Mesendoderm (in vitro differentiated cells): Measurements from ENCODE around the gene P4HA1.
A peak's percentile ranks its signal among the peaks of the same experiment; 100 is the strongest.

Experiments used
- DNase-seq: peaks from one replicate; pipeline ENCODE4 v3.0.0; 2013
- H2AK5ac ChIP-seq: 2 replicates; pipeline ENCODE4 v1.6.1; 2013; ENCODE audit warnings: low read length, inconsistent platforms
- H2BK120ac ChIP-seq: 2 replicates; pipeline ENCODE4 v1.6.1; 2013; ENCODE audit warnings: low read depth, mild to moderate bottlenecking, low read length, moderate library complexity, mixed read lengths
- H2BK15ac ChIP-seq: replicated peaks from 2 replicates; pipeline ENCODE4 v1.6.1; 2013; ENCODE audit warnings: low read depth, mild to moderate bottlenecking, moderate library complexity
- H2BK5ac ChIP-seq: 2 replicates; pipeline ENCODE4 v1.6.1; 2013; ENCODE audit warnings: low read length, inconsistent platforms
- H3K18ac ChIP-seq: 2 replicates; pipeline ENCODE4 v1.6.1; 2013; ENCODE audit warnings: mild to moderate bottlenecking, low read length, mixed read lengths
- H3K23ac ChIP-seq: one replicate; pipeline ENCODE4 v1.6.1; 2013; ENCODE audit warnings: low read length
- H3K27ac ChIP-seq: 2 replicates; pipeline ENCODE4 v1.5.1; 2013; ENCODE audit warnings: low read depth, mild to moderate bottlenecking, inconsistent platforms, low read length, moderate library complexity
- H3K27me3 ChIP-seq: 2 replicates; pipeline ENCODE4 v1.6.1; 2013; ENCODE audit warnings: low read length, control low read depth, mild to moderate bottlenecking, inconsistent platforms; ENCODE audit not compliant: insufficient read depth, poor library complexity
- H3K36me3 ChIP-seq: 2 replicates; pipeline ENCODE4 v1.6.1; 2013; ENCODE audit warnings: low read length, inconsistent platforms; ENCODE audit not compliant: control insufficient read depth, insufficient read depth
- H3K4ac ChIP-seq: one replicate; pipeline ENCODE4 v1.6.1; 2013; ENCODE audit warnings: low read depth, mild to moderate bottlenecking, low read length, moderate library complexity
- H3K4me1 ChIP-seq: 2 replicates; pipeline ENCODE4 v1.6.1; 2013; ENCODE audit warnings: low read depth, low read length, inconsistent platforms; ENCODE audit not compliant: control insufficient read depth
- H3K4me2 ChIP-seq: 2 replicates; pipeline ENCODE4 v1.6.1; 2013; ENCODE audit warnings: low read length
- H3K4me3 ChIP-seq: 2 replicates; pipeline ENCODE4 v1.5.1; 2013; ENCODE audit warnings: mild to moderate bottlenecking, low read length
- H3K56ac ChIP-seq: one replicate; pipeline ENCODE4 v1.6.1; 2013; ENCODE audit warnings: low read length
- H3K79me1 ChIP-seq: 2 replicates; pipeline ENCODE4 v1.6.1; 2013; ENCODE audit warnings: low read length, inconsistent platforms
- H3K79me2 ChIP-seq: 2 replicates; pipeline ENCODE4 v1.6.1; 2013; ENCODE audit warnings: mild to moderate bottlenecking, low read length; ENCODE audit not compliant: control insufficient read depth, insufficient read depth
- H3K9ac ChIP-seq: 2 replicates; pipeline ENCODE4 v1.6.1; 2013; ENCODE audit warnings: low read length, inconsistent platforms
- H4K5ac ChIP-seq: one replicate; pipeline ENCODE4 v1.6.1; 2013; ENCODE audit warnings: low read length
- H4K8ac ChIP-seq: one replicate; pipeline ENCODE4 v1.6.1; 2013; ENCODE audit warnings: low read depth, mild to moderate bottlenecking, control low read depth, low read length, moderate library complexity
- WGBS: extraction: QIAGEN DNeasy Blood & Tissue Kit; methylation state at CpG from one replicate; pipeline ENCODE4 v1.1.7; 2013; ENCODE audit warnings: low lambda C conversion rate, missing lambda C conversion rate; ENCODE audit not compliant: insufficient coverage; ENCODE audit errors: extremely low coverage; 5-methylcytosine and 5-hydroxymethylcytosine counted together

Gene P4HA1

GRCh38 chr10:73094986-73095480 is 1.6 kb downstream of the P4HA1 start:
- no peak overlapping the region for H2AK5ac ChIP-seq
- WGBS, result no CpG with 5 or more reads among the region's 5 CpGs
- H3K23ac ChIP-seq, result no peak overlapping the region
- no peaks in the 10 kb centered on the region for H3K36me3 ChIP-seq
- H3K18ac ChIP-seq, result no peak overlapping the region
- peaks cover 18% of the 10 kb centered on the region for H3K79me2 ChIP-seq
- H4K5ac ChIP-seq, result no peak overlapping the region
- H4K8ac ChIP-seq, result no peak overlapping the region
- H3K56ac ChIP-seq, result no peak overlapping the region
- H3K27ac ChIP-seq, result no peak overlapping the region
- peak overlapping the region; percentile 95 for H3K4me3 ChIP-seq
- no peak overlapping the region for H3K4me2 ChIP-seq
- no peak overlapping the region for H2BK5ac ChIP-seq
- H2BK15ac ChIP-seq, result no peak overlapping the region
- H3K79me1 ChIP-seq, result peaks cover 4% of the 10 kb centered on the region
- H3K4ac ChIP-seq, result no peak overlapping the region
- no peak overlapping the region for H2BK120ac ChIP-seq
- DNase-seq, result no peak
- H3K4me1 ChIP-seq, result peaks cover 2% of the 10 kb centered on the region
- peak overlapping the region; percentile 99 for H3K9ac ChIP-seq
- H3K27me3 ChIP-seq, result no peaks in the 10 kb centered on the region

DNA sequence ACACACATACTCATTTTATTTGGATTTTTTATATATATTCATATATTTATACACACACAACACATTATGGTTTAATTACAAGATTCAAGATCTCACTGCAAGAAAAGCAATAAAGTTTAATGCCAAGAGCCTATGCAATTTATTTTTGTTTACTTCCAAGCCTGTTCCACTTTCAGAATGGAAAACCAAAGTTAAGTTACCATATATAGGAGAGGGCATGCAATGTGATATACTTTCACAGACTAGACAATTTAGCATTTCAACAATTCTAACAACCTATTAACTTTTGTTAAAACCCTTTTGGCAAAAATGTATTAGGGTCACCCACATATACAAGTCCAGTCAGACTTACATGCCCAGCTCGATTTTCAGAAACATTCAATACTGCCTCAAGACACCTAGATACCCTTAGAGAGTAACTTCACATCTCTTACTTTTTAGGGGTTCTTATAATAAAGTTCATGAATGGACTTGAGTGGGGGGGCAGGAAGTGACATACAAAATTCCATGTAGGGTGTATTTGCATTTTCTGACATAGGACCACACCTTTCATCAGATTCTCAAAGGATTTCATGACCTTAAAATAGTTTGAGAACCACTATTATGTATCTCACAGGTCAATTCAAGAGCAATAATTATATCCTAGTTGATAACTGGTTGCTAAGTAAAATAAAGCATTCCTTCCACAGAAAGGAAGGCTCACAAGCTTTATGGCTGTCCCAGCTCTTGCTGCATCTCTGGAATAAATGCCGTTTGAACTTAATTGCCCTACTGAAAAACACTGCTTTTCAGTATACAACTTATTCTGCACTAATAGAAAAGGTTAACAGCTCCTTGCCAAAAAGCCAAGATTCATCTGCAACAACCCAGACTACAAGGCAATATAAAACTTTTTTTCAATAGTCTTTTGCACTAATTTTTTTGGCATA is 2.5 kb downstream of the P4HA1 start:
- Histone ChIP-seq H3K4ac (no peak overlapping the region), H3K23ac (no peak overlapping the region), H2BK5ac (no peak overlapping the region), H4K8ac (no peak overlapping the region), H3K36me3 (no peaks in the 10 kb centered on the region), H2AK5ac (no peak overlapping the region), H3K4me1 (peaks cover 2% of the 10 kb centered on the region), H3K4me3 (no peak overlapping the region), H3K56ac (peak overlapping the region; percentile 57), H4K5ac (no peak overlapping the region), H3K9ac (peak overlapping the region; percentile 36), H3K79me2 (peaks cover 19% of the 10 kb centered on the region), H3K79me1 (peaks cover 6% of the 10 kb centered on the region), H3K27me3 (no peaks in the 10 kb centered on the region), H3K27ac (no peak overlapping the region), H2BK15ac (no peak overlapping the region), H2BK120ac (no peak overlapping the region), H3K4me2 (peak overlapping the region; percentile 46), H3K18ac (no peak overlapping the region)
- WGBS, result no CpG with 5 or more reads among the region's 2 CpGs
- DNase-seq, result no peak

DNA sequence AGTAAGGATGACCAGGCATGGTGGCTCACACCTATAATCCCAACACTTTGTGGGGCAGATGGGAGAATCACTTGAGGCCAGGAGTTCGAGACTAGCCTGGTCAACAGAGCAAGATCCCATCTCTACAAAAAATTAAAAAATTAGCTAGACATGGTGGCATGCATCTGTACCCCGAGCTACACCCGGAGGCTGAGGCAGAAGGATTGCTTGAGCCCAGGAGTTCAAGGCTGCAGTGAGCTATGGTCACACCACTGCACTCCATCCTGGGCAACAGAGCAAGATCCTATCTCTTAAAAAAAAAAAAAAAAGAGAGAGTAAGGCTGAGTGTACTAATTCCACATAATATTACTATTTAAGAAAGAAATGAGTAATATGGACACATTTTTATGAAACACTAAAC is 3.8 kb downstream of the P4HA1 start:
- Histone ChIP-seq H2AK5ac (no peak overlapping the region), H2BK5ac (no peak overlapping the region), H3K79me1 (peaks cover 11% of the 10 kb centered on the region), H3K4ac (no peak overlapping the region), H4K5ac (no peak overlapping the region), H3K18ac (no peak overlapping the region), H2BK120ac (no peak overlapping the region), H3K4me1 (peaks cover 2% of the 10 kb centered on the region), H3K27ac (no peak overlapping the region), H3K56ac (no peak overlapping the region), H3K79me2 (peaks cover 25% of the 10 kb centered on the region), H3K27me3 (no peaks in the 10 kb centered on the region), H3K9ac (no peak overlapping the region), H3K4me2 (no peak overlapping the region), H3K4me3 (no peak overlapping the region), H3K36me3 (no peaks in the 10 kb centered on the region), H4K8ac (no peak overlapping the region), H3K23ac (no peak overlapping the region), H2BK15ac (no peak overlapping the region)
- WGBS, result no CpG with 5 or more reads among the region's 3 CpGs
- DNase-seq, result no peak

DNA sequence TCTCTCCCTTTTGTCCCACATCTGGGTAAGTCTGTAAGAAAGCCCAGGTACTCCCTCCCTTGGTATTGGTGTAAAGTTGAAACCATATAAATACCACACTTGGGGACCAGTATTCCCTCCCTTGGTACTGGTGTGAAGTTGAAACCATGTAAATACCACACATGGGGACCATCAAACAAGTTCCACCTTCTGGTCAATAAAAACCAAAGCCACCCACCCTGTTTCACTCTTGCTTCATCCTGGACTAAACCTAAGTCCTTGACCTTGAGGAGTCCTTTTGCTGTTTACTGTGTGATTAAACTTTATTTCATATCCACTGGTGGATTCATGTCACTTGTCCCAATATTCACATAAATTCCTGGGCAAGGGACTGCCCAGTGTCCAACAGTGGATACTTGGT is 8.4 kb downstream of the P4HA1 start:
- no peaks in the 10 kb centered on the region for H3K36me3 ChIP-seq

DNA sequence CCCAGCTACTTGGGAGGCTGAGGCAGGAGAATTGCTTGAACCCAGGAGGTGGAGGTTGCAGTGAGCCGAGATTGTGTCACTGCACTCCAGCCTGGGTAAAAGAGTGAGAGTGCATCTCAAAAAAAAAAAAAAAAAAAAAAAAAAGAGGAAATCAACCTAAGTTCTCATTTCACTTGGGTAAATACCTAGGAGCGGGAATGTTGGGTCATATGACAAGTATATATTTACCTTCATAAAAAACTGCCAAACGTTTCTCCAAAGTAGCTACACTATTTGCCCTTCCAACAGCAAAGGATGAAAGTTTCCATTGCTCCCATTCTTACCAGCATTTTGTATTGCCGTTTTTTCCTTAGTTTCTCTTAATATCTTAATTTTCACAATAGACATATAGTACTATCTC is 9.8 kb downstream of the P4HA1 start:
- H3K79me1 ChIP-seq, result peaks cover 14% of the 10 kb centered on the region
- no peaks in the 10 kb centered on the region for H3K27me3 ChIP-seq
- no CpG with 5 or more reads among the region's 4 CpGs for WGBS
- no peaks in the 10 kb centered on the region for H3K4me1 ChIP-seq
- H3K27ac ChIP-seq, result no peak overlapping the region
- no peak overlapping the region for H3K23ac ChIP-seq
- H3K4me3 ChIP-seq, result no peak overlapping the region
- no peak overlapping the region for H2BK120ac ChIP-seq
- H4K8ac ChIP-seq, result no peak overlapping the region
- H3K4me2 ChIP-seq, result no peak overlapping the region
- H2BK15ac ChIP-seq, result no peak overlapping the region
- H3K56ac ChIP-seq, result no peak overlapping the region
- no peak overlapping the region for H3K4ac ChIP-seq
- no peak overlapping the region for H2AK5ac ChIP-seq
- H4K5ac ChIP-seq, result no peak overlapping the region
- H3K18ac ChIP-seq, result no peak overlapping the region
- H3K36me3 ChIP-seq, result no peaks in the 10 kb centered on the region
- no peak overlapping the region for H3K9ac ChIP-seq
- peaks cover 11% of the 10 kb centered on the region for H3K79me2 ChIP-seq
- H2BK5ac ChIP-seq, result no peak overlapping the region
- no peak for DNase-seq

More for the DNA sequence above, 8.4 kb downstream of the P4HA1 start:
- H2BK5ac ChIP-seq, result no peak overlapping the region
- H3K4me1 ChIP-seq, result no peaks in the 10 kb centered on the region
- peaks cover 16% of the 10 kb centered on the region for H3K79me1 ChIP-seq
- no peak overlapping the region for H4K8ac ChIP-seq
- no peak for DNase-seq
- H4K5ac ChIP-seq, result no peak overlapping the region
- no peak overlapping the region for H3K4me2 ChIP-seq
- H3K79me2 ChIP-seq, result peaks cover 16% of the 10 kb centered on the region
- H3K23ac ChIP-seq, result no peak overlapping the region
- H2BK120ac ChIP-seq, result no peak overlapping the region
- no peak overlapping the region for H3K4ac ChIP-seq
- no peak overlapping the region for H3K56ac ChIP-seq
- no peak overlapping the region for H3K9ac ChIP-seq
- no peak overlapping the region for H2BK15ac ChIP-seq
- no peaks in the 10 kb centered on the region for H3K27me3 ChIP-seq
- no peak overlapping the region for H2AK5ac ChIP-seq
- H3K4me3 ChIP-seq, result no peak overlapping the region
- H3K18ac ChIP-seq, result no peak overlapping the region
- H3K27ac ChIP-seq, result no peak overlapping the region
